Astrocyte of the spinal cord (primary cell): ENCODE results near the gene TMEM270.

Experiments
- DNase-seq: peaks from one replicate; pipeline ENCODE4 v3.0.0; 2011; ENCODE audit warnings: low read depth, low spot score
- H3K4me3 ChIP-seq: 2 replicates; pipeline ENCODE4 v1.5.1; 2011; ENCODE audit warnings: low read depth, mild to moderate bottlenecking, low read length, moderate library complexity
- CTCF ChIP-seq: IDR thresholded peaks from 2 replicates; pipeline ENCODE4 v1.5.1; 2012; ENCODE audit warnings: low read depth, mild to moderate bottlenecking, low read length, inconsistent platforms
- in situ Hi-C: cut with HindIII; loops from 2 replicates; pipeline ENCODE4 v1.10.0; 2017; ENCODE audit warnings: low sequenced_read_pairs

The TMEM270 gene

GRCh38 chr7:73828972-73829371, 32.0 kb upstream of the TMEM270 start:
- no peak for DNase-seq
- in situ Hi-C loops = no loop called here
- no peak for TF ChIP-seq CTCF
- H3K4me3 ChIP-seq = no peak overlapping the region

GRCh38 chr7:73829505-73829904, 31.5 kb upstream of the TMEM270 start:
- in situ Hi-C loops = no loop called here
- DNase-seq = no peak
- no peak for TF ChIP-seq CTCF
- H3K4me3 ChIP-seq = no peak overlapping the region

GRCh38 chr7:73829921-73830680, 30.9 kb upstream of the TMEM270 start:
- no peak overlapping the region for H3K4me3 ChIP-seq
- in situ Hi-C loops = no loop called here
- no peak for DNase-seq
- no peak for TF ChIP-seq CTCF

- no peak for TF ChIP-seq CTCF
- no peak within 1 kb of the TSS for H3K4me3 ChIP-seq
- in situ Hi-C loops = no loop called here
- no peak for DNase-seq
These were observed 30.0 kb upstream of the TMEM270 start, which contains the start of gene CLDN4 for GRCh38 chr7:73830681-73831583. CLDN4 (plus strand) TSS chr7:73830996; CDS start chr7:73831202, 206 bp downstream.

GRCh38 chr7:73831584-73831833, 29.4 kb upstream of the TMEM270 start:
- in situ Hi-C loops = no loop called here
- no peak for TF ChIP-seq CTCF
- no peak for DNase-seq
- H3K4me3 ChIP-seq = no peak overlapping the region

- in situ Hi-C loops = no loop called here
These were observed 28.9 kb upstream of the TMEM270 start for GRCh38 chr7:73831834-73832651.

More at GRCh38 chr7:73831834-73832651, 28.9 kb upstream of the TMEM270 start:
- H3K4me3 ChIP-seq = no peak overlapping the region
- no peak for DNase-seq
- TF ChIP-seq CTCF = no peak
